Measurements from ENCODE around the gene FAM149A.

DNA sequence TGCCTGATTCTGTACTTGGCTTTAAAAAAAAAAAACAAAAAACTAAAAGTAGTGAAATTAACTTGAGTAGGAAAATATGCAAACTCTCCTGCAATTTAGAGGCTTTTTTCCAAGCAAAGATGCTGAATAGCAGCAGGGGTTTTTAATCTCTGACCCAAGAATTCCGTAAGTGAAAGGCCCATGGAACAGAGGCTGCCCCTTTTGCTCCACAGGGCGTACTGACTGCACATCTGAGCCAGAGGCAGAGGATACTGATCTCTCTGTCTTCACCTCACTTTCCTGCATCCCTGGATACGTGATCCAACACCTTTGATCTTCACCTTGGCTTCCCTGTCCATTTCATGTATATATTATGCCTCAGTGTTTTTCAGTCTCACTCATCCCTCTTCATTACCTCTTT lies 3.9 kb downstream of the FAM149A start:
- TF ChIP-seq, protein P1, sequence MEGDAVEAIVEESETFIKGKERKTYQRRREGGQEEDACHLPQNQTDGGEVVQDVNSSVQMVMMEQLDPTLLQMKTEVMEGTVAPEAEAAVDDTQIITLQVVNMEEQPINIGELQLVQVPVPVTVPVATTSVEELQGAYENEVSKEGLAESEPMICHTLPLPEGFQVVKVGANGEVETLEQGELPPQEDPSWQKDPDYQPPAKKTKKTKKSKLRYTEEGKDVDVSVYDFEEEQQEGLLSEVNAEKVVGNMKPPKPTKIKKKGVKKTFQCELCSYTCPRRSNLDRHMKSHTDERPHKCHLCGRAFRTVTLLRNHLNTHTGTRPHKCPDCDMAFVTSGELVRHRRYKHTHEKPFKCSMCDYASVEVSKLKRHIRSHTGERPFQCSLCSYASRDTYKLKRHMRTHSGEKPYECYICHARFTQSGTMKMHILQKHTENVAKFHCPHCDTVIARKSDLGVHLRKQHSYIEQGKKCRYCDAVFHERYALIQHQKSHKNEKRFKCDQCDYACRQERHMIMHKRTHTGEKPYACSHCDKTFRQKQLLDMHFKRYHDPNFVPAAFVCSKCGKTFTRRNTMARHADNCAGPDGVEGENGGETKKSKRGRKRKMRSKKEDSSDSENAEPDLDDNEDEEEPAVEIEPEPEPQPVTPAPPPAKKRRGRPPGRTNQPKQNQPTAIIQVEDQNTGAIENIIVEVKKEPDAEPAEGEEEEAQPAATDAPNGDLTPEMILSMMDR (IDR thresholded peaks at IDR 0.05) = no peak
- no peak for TF ChIP-seq POLR2A (IDR thresholded peaks at IDR 0.05)
